Peyer's patch (tissue), 4 donors: Measurements from ENCODE around the gene SLC25A21.

Source experiments
- CTCF ChIP-seq, 6 experiments: fragments of 450-650 bp in 4 of 6; fragments of 200-600 bp in 2 of 6; sonication (generic) in 1 of 6; IDR thresholded peaks; one replicate each; pipeline ENCODE4 v1.5.1; 2017 to 2019; ENCODE audit warnings: antibody characterized with exemption in 6 of 6, mild to moderate bottlenecking in 3 of 6, moderate library complexity in 1 of 6
- POLR2A ChIP-seq, 2 donors: fragments of 450-650 bp; IDR thresholded peaks; one replicate each; pipeline ENCODE4 v1.5.1; 2017; ENCODE audit warnings: antibody characterized with exemption in 2 of 2, mild to moderate bottlenecking in 2 of 2, moderate library complexity in 2 of 2

- TF ChIP-seq CTCF (IDR thresholded peaks at IDR 0.05): no peak
- TF ChIP-seq POLR2A (IDR thresholded peaks at IDR 0.05): no peak
Measured at GRCh38 chr14:36847366-36847765, 325.0 kb downstream of the SLC25A21 start.
